K562 (cell line): ENCODE results near the gene SNX15. TPM values are rescaled to one million over a fixed set of nuclear protein-coding genes. Genes with fewer than 3 reads are reported as not detected.
A peak's percentile ranks its signal among the peaks of the same experiment; 100 is the strongest.

Experiments
- ARID1B ChIP-seq: fragments of 450-650 bp; IDR thresholded peaks from 2 replicates; pipeline ENCODE4 v1.6.1; 2016; ENCODE audit warnings: antibody characterized with exemption, mild to moderate bottlenecking, inconsistent platforms
- BRD4 ChIP-seq: fragments of 200-600 bp; sonication (generic); IDR thresholded peaks from 2 replicates; pipeline ENCODE4 v1.6.1; 2017; ENCODE audit warnings: inconsistent platforms
- EP400 ChIP-seq: fragments of 450-650 bp; IDR thresholded peaks from 2 replicates; pipeline ENCODE4 v1.6.1; 2017; ENCODE audit warnings: antibody characterized with exemption, mild to moderate bottlenecking, moderate library complexity
- FOS ChIP-seq: IDR thresholded peaks from 3 replicates; pipeline ENCODE4 v1.6.1; 2011; ENCODE audit not compliant: insufficient read length; ENCODE audit errors: extremely low read depth
- FOXA3 ChIP-seq, 2 experiments: fragments of 450-650 bp in 1 of 2; sonication (generic) in 1 of 2; formaldehyde crosslinking; IDR thresholded peaks in 1 of 2; conservative IDR thresholded peaks in 1 of 2; 2 replicates each; pipeline versions ENCODE4 v1.4.0 to v1.8.0; 2020 to 2022; ENCODE audit warnings: mild to moderate bottlenecking in 2 of 2, missing genetic modification reagents in 1 of 2
- FOXM1 ChIP-seq, 2 experiments: fragments of 450-650 bp in 1 of 2; sonication (generic) in 1 of 2; formaldehyde crosslinking in 1 of 2; IDR thresholded peaks; 2 replicates each; pipeline versions ENCODE4 v1.6.1 to v1.9.0; 2017 to 2022; ENCODE audit warnings: low read depth in 2 of 2, mild to moderate bottlenecking in 2 of 2, missing genetic modification reagents in 1 of 2, moderate library complexity in 1 of 2
- FUS ChIP-seq: fragments of 200-400 bp; formaldehyde crosslinking; optimal IDR thresholded peaks from 2 replicates; pipeline ENCODE3; 2017; ENCODE audit warnings: low read depth, low read length
- HDAC1 ChIP-seq, 2 experiments: fragments of 450-650 bp; IDR thresholded peaks; 2 replicates each; pipeline ENCODE4 v1.6.1; 2016 to 2017; ENCODE audit warnings: inconsistent platforms in 1 of 2, mild to moderate bottlenecking in 1 of 2, moderate library complexity in 1 of 2
- HNRNPL ChIP-seq: fragments of 200-400 bp; formaldehyde crosslinking; IDR thresholded peaks from 2 replicates; pipeline ENCODE4 v1.6.1; 2017; ENCODE audit warnings: low read depth, mild to moderate bottlenecking, low read length
- NFE2L1 ChIP-seq: fragments of 450-650 bp; IDR thresholded peaks from 2 replicates; pipeline ENCODE4 v1.6.1; 2016; ENCODE audit warnings: missing genetic modification characterization, low read depth, mild to moderate bottlenecking, missing compliant biosample characterization, moderate library complexity, borderline replicate concordance
- NONO ChIP-seq, 2 experiments: fragments of 200-400 bp in 1 of 2; fragments of 450-650 bp in 1 of 2; formaldehyde crosslinking in 1 of 2; IDR thresholded peaks; 2 replicates each; pipeline ENCODE4 v1.6.1; 2017; ENCODE audit warnings: low read depth in 2 of 2, mild to moderate bottlenecking in 2 of 2, moderate library complexity in 2 of 2, low read length in 1 of 2
- NR4A1 ChIP-seq, 2 experiments: fragments of 250-450 bp in 1 of 2; fragments of 450-650 bp in 1 of 2; sonication (Bioruptor Pico) in 1 of 2; IDR thresholded peaks; 2 replicates each; pipeline versions ENCODE4 v1.4.0 to v1.6.1; 2016 to 2020; ENCODE audit warnings: mild to moderate bottlenecking in 2 of 2, missing compliant biosample characterization in 1 of 2, missing genetic modification characterization in 1 of 2, moderate library complexity in 1 of 2
- RBM22 ChIP-seq: fragments of 200-400 bp; formaldehyde crosslinking; IDR thresholded peaks from 2 replicates; pipeline ENCODE4 v1.6.1; 2018; ENCODE audit warnings: low read length, low read depth; ENCODE audit not compliant: poor library complexity, severe bottlenecking
- SIN3A ChIP-seq, 2 experiments: fragments of 150-350 bp in 1 of 2; IDR thresholded peaks; 2 replicates each; pipeline ENCODE4 v1.6.1; 2011 to 2016; ENCODE audit warnings: borderline replicate concordance in 2 of 2, low read depth in 2 of 2, low read length in 2 of 2, mild to moderate bottlenecking in 2 of 2, moderate library complexity in 2 of 2; ENCODE audit not compliant: control insufficient read depth in 1 of 2
- SIN3B ChIP-seq: fragments of 450-650 bp; IDR thresholded peaks from 2 replicates; pipeline ENCODE4 v1.6.1; 2017; ENCODE audit warnings: low read depth, mild to moderate bottlenecking, moderate library complexity
- TAF1 ChIP-seq: IDR thresholded peaks from 2 replicates; pipeline ENCODE4 v1.6.1; 2011; ENCODE audit warnings: mild to moderate bottlenecking, low read length, moderate library complexity; ENCODE audit not compliant: insufficient read depth, control insufficient read depth, severe bottlenecking; ENCODE audit errors: extremely low read depth
- TEAD1 ChIP-seq, 2 experiments: fragments of 450-650 bp in 1 of 2; sonication (generic) in 1 of 2; formaldehyde crosslinking; IDR thresholded peaks; 2 replicates each; pipeline versions ENCODE4 v1.4.0 to v1.8.0; 2020 to 2022; ENCODE audit warnings: mild to moderate bottlenecking in 2 of 2, missing genetic modification reagents in 1 of 2
- USF1 ChIP-seq: sonication (generic); formaldehyde crosslinking; IDR thresholded peaks from 2 replicates; pipeline ENCODE4 v1.9.0; 2022; ENCODE audit warnings: mild to moderate bottlenecking, missing genetic modification reagents
- ZBTB12 ChIP-seq: fragments of 250-450 bp; sonication (Bioruptor Pico); IDR thresholded peaks from 2 replicates; pipeline ENCODE4 v1.4.0; 2020
- ZNF184 ChIP-seq: sonication (generic); formaldehyde crosslinking; IDR thresholded peaks from 2 replicates; pipeline ENCODE4 v1.5.0; 2020; ENCODE audit warnings: missing genetic modification reagents
- ZNF584 ChIP-seq: fragments of 200-800 bp; sonication (Bioruptor generic); IDR thresholded peaks from 2 replicates; pipeline ENCODE4 v1.6.1; 2016; ENCODE audit warnings: low read depth, mild to moderate bottlenecking, missing genetic modification characterization, missing compliant biosample characterization
- polyA plus RNA-seq, 8 experiments: library from polyadenylated mRNA; depleted of rRNA in 4 of 8; stranded (reverse) in 5 of 8; unstranded in 3 of 8; fragments of >200 nt; fragmentation: Nextera tagmentation in 2 of 8; fragmentation: Illumina TruSeq in 1 of 8; extraction: Ambion mirVana in 2 of 8; extraction: Trizol in 1 of 8; gene quantifications; 2 replicates each; pipeline versions ENCODE4 v1.2.1 to v1.2.3, GENCODE V29; 2011 to 2014; ENCODE audit warnings: inconsistent platforms in 1 of 8, missing spikeins in 1 of 8
- total RNA-seq, 7 experiments: library from RNA; depleted of rRNA in 6 of 7; stranded (reverse); fragments of >200 nt in 6 of 7; fragmentation: Illumina TruSeq in 2 of 7; extraction: Trizol in 2 of 7; gene quantifications; 2 replicates each; pipeline versions ENCODE4 v1.2.1 to v1.2.3, GENCODE V29; 2011 to 2021; ENCODE audit warnings: low replicate concordance in 1 of 7
- TF ChIP-seq, protein P1 (sequence below): fragments of 450-650 bp; IDR thresholded peaks from 2 replicates; pipeline ENCODE4 v1.6.1; 2014; ENCODE audit warnings: low read depth, mild to moderate bottlenecking, moderate library complexity, borderline replicate concordance

SNX15 gene
- total and polyA plus RNA-seq, 9 of the 15 experiments (the other 6 are each of a cell fraction or from before 2014, with no cell fraction given): 1.8 to 27.8 (median 15.2) TPM

DNA sequence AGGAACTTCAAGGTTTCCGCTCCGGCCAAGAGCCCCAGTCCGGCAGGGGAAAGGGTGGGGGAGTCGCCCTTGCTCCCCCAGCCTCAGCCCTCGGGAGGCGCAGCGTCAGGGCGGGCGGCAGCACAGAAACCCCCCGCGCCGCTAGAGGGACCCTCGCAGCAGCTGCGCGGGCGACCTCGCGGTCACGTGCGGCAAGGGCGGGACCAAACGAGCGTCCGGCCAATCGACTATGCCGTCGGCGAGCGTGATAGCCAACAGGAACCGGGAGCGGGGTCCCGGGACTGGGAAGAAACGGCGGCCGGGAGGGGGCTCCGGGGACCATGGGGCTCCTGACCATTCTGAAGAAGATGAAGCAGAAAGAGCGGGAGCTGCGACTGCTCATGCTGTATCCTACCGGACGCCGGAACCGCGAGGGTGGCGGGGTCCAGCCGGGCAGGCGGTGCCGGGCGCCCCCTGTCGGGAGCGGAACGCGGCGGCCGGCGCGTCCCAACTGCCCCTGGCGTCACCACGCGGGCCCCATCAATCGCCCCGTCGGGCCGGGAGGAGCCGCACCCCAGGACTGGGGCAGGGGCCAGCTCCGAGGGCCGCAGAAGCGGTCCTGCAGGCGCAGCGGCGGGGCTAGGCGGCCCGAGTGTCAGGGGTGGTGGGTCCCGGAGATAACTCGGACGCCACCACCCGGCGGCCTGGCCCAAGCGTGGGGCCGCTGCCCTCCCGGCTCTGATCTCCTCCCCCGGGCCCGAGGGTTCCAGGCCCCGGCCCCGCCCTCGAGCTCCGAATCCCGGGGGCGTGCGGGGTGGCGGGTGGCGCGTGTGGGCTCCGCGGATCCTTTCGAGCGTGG lies 13.1 kb upstream of the SNX15 start, which contains the start of gene ARL2 (continued):
- TF ChIP-seq, protein P1, sequence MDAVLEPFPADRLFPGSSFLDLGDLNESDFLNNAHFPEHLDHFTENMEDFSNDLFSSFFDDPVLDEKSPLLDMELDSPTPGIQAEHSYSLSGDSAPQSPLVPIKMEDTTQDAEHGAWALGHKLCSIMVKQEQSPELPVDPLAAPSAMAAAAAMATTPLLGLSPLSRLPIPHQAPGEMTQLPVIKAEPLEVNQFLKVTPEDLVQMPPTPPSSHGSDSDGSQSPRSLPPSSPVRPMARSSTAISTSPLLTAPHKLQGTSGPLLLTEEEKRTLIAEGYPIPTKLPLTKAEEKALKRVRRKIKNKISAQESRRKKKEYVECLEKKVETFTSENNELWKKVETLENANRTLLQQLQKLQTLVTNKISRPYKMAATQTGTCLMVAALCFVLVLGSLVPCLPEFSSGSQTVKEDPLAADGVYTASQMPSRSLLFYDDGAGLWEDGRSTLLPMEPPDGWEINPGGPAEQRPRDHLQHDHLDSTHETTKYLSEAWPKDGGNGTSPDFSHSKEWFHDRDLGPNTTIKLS: peak; percentile 67; the same call in 1 of the 2 replicates
- TF ChIP-seq TAF1 (peak; percentile 12), USF1 (CRISPR knock-in tag) (peak; percentile 99), NONO (IDR thresholded peaks at IDR 0.05; ENCODE audit: low read depth in 2 of 2, low read length in 1 of 2) (peak; percentile 67 to 95; a peak in 3 of 4 replicates), RBM22 (peak; percentile 79), FUS (peak; percentile 92), FOXA3 (CRISPR knock-in tag; conservative IDR thresholded peaks at IDR 0.05 in 1 of 2, IDR thresholded peaks at IDR 0.05 in 1 of 2) (peak in 1 of 2 experiments; percentile 86; a peak in 2 of 4 replicates), FOS (peak; percentile 77), ZNF184 (CRISPR knock-in tag) (no peak), BRD4 (0 out of 2 replicates have a peak, but pooled peaks have one; percentile 25), NFE2L1 (tag) (no peak), ZBTB12 (CRISPR knock-in tag) (peak; percentile 40), HDAC1 (IDR thresholded peaks at IDR 0.05) (peak; percentile 47 to 62; a peak in 3 of 4 replicates), FOXM1 (IDR thresholded peaks at IDR 0.05; ENCODE audit: low read depth) (no peak), FOXM1 (CRISPR knock-in tag; IDR thresholded peaks at IDR 0.05; ENCODE audit: low read depth) (peak; percentile 44; the same call in 1 of the 2 replicates), EP400 (peak; percentile 93), NR4A1 (CRISPR knock-in tag; IDR thresholded peaks at IDR 0.05) (peak; percentile 89; the same call in 1 of the 2 replicates), NR4A1 (tag; IDR thresholded peaks at IDR 0.05) (0 out of 2 replicates have a peak, but pooled peaks have one; percentile 22), ARID1B (peak; percentile 4; the same call in 1 of the 2 replicates), ZNF584 (CRISPR knock-in tag) (0 out of 2 replicates have a peak, but pooled peaks have one; percentile 14), SIN3A (IDR thresholded peaks at IDR 0.05; ENCODE audit: borderline replicate concordance in 2 of 2, control insufficient read depth in 1 of 2, low read depth in 2 of 2, low read length in 2 of 2) (peak in 1 of 2 experiments; percentile 74; a peak in 2 of 4 replicates), SIN3B (peak; percentile 77), HNRNPL (peak; percentile 78), TEAD1 (CRISPR knock-in tag; IDR thresholded peaks at IDR 0.05) (peak in 1 of 2 experiments; percentile 95; a peak in 2 of 4 replicates)
